T-helper 1 cell (primary cell): ENCODE data around the gene DNAH8.

Source experiments
- DNase-seq, 5 donors: peaks; one replicate each; pipeline ENCODE4 v3.0.0-alpha.2; 2012 to 2020

DNAH8 gene

GRCh38 chr6:38976801-38977500, 261.8 kb downstream of the DNAH8 start:
- no peak for DNase-seq

- DNase-seq, result no peak
These were observed 263.1 kb downstream of the DNAH8 start for GRCh38 chr6:38978139-38978704.

- DNase-seq, result no peak
These were observed 267.4 kb downstream of the DNAH8 start for GRCh38 chr6:38982470-38982869.

GRCh38 chr6:38984723-38985122, 269.6 kb downstream of the DNAH8 start:
- DNase-seq, result no peak

DNA sequence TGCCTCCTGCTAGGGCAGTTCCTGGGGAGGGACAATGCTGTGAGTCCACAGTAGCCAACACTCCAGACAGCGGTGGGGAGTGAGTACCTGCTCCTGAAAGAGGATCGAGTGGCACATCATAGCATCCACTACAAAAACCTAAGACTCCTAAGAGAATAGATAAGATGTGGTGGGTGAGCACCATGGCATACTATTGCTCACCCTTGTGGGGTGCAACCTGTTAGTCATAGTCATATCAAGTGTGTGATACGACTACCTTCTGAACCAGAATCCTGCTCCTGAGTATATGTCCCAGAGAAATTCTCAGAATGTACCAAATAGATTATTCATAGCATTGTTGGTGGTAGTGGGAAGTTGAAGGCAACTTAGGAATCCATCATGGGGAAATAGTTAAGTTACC, 270.7 kb downstream of the DNAH8 start:
- DNase-seq, result no peak

DNA sequence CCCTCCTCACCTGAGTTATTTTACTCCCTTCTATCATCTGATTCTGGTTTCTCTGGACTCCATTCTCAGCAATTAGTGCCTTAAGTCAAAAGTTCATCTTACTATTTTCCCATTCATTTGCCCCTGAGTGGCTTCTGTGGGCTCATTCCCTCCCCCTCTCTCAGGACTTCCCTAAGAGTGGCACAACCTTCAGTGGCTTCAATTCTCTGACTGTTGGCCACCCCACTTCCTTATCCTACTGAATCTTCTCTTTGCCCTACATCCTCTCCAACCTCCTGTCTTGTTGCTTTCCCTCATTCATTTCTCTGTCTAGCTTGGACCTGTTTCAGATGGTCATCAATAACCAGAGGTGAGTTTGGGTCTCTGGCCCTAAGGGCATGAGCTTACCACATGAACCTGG, 272.4 kb downstream of the DNAH8 start:
- DNase-seq, result no peak

DNA sequence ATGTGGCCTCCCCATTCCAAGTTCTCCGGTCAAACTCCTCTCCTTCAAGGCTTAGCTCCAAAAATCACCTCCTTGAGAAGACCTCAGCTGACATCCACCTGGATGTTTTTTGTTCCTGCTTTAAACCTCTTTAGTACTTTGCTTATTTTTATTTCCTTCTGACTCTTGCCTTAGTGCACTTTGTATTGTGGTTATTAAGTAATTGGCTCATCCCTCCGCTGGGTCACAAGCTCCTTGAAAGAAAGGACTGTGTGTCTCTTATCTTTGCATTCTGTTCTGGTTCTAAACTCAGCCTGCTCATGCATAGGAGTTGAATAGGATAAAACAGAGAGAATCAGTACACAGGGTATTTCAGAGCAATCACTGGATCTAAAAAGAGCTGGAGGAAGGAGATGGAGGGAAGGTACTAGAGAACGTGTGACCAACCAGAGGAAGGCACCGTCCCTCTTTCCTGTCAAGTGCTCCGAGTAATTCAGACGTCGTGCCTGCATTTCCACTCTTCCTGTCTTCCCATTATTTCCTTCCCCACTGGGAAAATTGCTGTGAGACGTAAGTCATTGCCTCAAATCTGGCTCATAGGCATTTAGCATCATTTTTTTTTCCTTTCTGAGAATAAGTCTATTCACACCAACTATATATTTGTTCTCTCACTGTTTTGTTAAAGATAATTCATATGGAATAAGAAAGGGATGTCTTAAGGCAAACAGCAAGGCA, 273.8 kb downstream of the DNAH8 start:
- no peak for DNase-seq

DNA sequence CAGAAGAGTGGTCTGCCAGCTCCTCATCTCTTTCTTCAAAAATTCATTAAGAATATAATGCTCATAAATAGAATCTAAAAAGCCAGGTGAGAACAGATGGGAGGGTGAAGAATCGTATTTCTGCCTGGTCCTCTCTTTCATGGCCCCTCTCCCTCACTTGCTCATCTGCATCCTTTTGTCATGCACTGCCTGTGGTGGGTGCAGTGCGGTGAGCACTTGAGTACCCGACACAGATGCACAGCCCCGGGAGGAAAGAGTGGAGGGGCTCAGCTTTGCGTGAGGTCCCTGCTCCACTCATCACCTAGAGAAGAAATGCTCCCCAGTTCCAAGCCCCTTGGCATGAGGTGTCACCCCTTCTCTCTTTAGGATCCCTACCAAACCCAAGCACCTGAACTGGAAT, 275.4 kb downstream of the DNAH8 start:
- no peak for DNase-seq

DNA sequence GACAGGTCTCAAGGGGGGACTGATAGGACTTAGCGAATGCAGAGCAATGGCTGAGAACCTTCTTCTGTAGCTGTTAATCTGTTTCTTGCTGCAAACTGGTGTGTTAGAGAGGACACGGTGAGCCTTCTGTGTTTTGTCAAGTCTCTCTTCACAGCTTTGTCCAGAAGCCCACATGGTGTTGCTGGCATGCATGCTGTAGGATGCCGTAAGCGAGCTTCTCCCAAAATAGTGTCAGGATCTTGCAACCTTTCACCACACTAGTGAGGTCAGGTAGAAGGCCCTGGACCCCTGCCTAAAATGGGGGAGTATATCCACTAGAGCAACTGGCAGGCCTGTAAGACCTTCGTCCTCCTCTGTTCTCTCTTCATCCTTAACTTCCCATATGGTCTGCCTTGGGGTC, 281.6 kb downstream of the DNAH8 start:
- no peak for DNase-seq

DNA sequence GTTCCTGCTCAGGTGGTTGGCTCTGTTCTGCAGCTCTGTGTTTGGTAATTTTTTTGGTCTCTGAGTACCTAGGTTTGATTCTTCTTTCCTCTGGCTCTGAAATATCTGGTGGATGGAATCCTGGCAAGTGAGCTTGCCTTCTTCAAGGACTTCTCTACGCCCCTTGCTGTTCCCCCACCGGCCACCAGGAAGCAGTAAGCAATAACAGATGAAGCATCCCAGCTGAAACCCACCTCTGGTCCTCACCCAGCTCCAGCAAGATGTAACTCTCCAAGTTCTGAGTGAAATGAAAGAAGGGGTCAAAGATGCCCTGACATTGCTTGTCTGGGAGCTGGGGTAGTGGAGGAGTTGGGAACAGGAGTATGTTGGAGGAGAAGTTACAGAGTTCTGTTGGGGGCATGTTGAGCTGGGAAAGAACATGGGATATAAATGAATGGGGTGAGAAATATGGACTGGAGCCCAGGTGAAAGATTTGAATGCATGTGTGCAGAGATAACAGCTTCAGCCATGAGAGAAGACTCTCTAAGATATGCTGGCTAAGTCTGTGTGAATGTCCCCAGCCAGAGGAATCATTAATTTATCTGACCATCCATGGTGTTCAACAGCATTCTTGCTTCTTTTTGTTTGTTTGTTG, 282.1 kb downstream of the DNAH8 start:
- peak in 1 of 5 donors; percentile 3 for DNase-seq

DNA sequence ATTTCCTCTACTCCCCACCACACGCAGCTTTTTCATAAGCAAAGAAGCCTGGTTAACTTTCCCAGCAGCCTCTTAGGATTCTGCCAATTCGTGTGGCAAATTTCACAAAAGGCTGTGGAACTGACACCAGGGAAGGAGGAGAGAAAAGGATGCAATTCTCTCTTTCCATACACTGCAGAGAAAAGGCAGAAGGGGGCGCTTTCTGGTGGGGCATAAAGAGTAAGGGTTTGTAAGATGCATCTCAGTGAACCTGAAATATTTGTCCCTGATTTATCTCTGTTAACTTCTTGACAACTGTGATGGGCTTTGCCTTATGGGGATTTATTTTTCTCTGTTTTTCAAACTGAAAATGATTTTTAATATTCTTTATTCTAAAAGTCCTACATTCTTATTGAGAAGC, 288.0 kb downstream of the DNAH8 start:
- no peak for DNase-seq

GRCh38 chr6:39003492-39003891, 288.4 kb downstream of the DNAH8 start:
- no peak for DNase-seq

GRCh38 chr6:39004801-39005200, 289.7 kb downstream of the DNAH8 start:
- no peak for DNase-seq

- DNase-seq, result no peak
These were observed 290.7 kb downstream of the DNAH8 start for GRCh38 chr6:39005774-39006173.

DNA sequence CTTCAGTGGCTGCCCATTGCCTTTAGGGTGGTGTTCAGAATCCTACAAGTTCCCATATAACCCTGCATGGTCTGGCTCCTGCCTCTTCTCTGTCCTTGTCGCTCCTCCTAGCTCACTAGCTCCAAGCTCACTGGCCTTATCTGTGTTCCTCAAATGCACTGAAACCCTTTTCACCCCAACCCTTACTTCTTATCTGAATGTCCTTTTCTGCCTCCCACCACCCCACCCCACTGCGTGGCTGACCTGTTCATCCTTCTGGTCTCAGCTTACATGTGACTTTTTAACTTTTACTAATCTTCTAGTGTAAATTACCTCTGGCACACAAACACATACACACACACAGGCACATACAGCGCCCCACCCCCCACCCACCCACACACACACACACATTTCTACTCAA, 292.5 kb downstream of the DNAH8 start:
- no peak for DNase-seq

- no peak for DNase-seq
These were observed 293.6 kb downstream of the DNAH8 start for GRCh38 chr6:39008737-39009136.

DNA sequence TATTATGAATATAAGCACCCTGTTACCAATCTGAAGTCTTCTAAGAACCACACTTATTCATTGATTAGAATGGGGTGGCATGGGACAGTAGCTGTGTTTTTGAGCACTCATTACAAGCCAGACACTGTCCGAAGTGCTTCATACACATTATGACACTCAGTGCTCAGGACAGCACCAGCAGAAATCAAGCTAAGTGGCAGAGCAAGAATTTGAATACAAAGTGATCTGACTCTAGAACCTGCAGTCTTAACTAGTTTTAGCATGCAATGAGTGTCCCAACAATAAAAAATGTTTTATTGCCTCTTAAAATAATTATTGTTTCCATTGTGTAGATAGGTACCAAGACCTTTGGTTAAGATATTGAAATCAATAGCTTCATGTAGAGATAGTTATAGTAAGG, 294.4 kb downstream of the DNAH8 start:
- no peak for DNase-seq

- no peak for DNase-seq
These were observed 301.9 kb downstream of the DNAH8 start for GRCh38 chr6:39016839-39017546.

GRCh38 chr6:39017547-39017880, 302.4 kb downstream of the DNAH8 start:
- no peak for DNase-seq

GRCh38 chr6:39018103-39018502, 303.0 kb downstream of the DNAH8 start:
- no peak for DNase-seq

DNA sequence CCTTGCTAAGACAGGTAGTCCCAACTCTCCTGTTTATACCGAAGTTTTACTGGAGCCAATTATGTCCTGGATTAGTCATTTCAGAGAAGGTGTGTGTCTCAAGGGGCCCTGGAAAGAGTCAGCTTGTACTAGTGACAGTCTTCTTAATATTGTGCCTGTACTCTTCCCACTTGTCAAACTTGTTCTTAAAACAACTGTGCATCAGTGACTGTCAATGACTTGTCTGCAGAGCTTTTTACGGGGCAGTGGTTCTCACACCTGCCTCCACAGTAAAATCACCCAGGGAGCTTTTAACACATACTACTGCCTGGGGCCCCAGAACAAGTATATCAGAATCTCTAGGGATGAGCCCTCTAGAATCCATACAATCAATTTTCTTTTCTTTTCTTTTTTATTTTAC, 305.0 kb downstream of the DNAH8 start:
- no peak for DNase-seq

DNA sequence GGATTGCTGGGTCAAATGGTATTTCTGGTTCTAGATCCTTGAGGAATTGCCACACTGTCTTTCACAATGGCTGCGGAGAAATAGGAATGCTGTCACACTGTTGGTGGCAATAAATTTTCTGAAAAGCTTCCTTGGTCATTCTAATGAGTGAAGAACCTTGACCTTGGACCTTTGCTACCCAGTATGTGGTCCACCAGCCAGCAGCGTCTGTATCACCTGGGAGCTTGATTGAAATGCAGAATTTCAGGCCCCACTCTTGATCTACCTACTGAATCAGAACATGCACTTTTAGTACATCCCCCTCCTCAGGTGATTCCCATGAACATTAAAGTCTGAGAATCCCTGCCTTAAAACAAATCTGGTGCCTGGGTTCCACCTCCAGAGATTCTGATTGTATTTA, 305.9 kb downstream of the DNAH8 start:
- no peak for DNase-seq

- DNase-seq, result no peak
These were observed 306.7 kb downstream of the DNAH8 start for GRCh38 chr6:39021779-39022178.
